Activated T-cell treated with anti-CD3 and anti-CD28 coated beads for 24 hours (primary cell): ENCODE measurements around the gene CCDC92.

Source experiments
- DNase-seq: peaks from one replicate; pipeline ENCODE4 v3.0.0-alpha.2; 2020; ENCODE audit warnings: low read depth

The CCDC92 gene

GRCh38 chr12:123910057-123910456 is 62.6 kb downstream of the CCDC92 start:
- no peak for DNase-seq

- no peak for DNase-seq
Observed at GRCh38 chr12:123908884-123909725, 63.5 kb downstream of the CCDC92 start.

- no peak for DNase-seq
Observed at GRCh38 chr12:123907726-123908476, 64.7 kb downstream of the CCDC92 start.

GRCh38 chr12:123906711-123907420 is 65.8 kb downstream of the CCDC92 start:
- DNase-seq = no peak

GRCh38 chr12:123905319-123905925 is 67.2 kb downstream of the CCDC92 start:
- DNase-seq = peak; percentile 68

- DNase-seq = no peak
Observed at GRCh38 chr12:123903301-123904065, 69.1 kb downstream of the CCDC92 start.

- DNase-seq = no peak
Observed at GRCh38 chr12:123902821-123903220, 69.8 kb downstream of the CCDC92 start.

- DNase-seq = no peak
Observed at GRCh38 chr12:123900871-123901376, 71.7 kb downstream of the CCDC92 start.

- DNase-seq = no peak
Observed at GRCh38 chr12:123899368-123899767, 73.3 kb downstream of the CCDC92 start.

GRCh38 chr12:123898673-123899072 is 74.0 kb downstream of the CCDC92 start:
- DNase-seq = no peak

- no peak for DNase-seq
Observed at GRCh38 chr12:123897221-123897620, 75.4 kb downstream of the CCDC92 start.

- DNase-seq = no peak
Observed at GRCh38 chr12:123896767-123897166, 75.9 kb downstream of the CCDC92 start.

GRCh38 chr12:123895451-123895850 is 77.2 kb downstream of the CCDC92 start:
- no peak for DNase-seq

GRCh38 chr12:123894823-123895345 is 77.7 kb downstream of the CCDC92 start:
- DNase-seq = no peak

- no peak for DNase-seq
Observed at GRCh38 chr12:123893276-123893675, 79.4 kb downstream of the CCDC92 start.

GRCh38 chr12:123892853-123893252 is 79.8 kb downstream of the CCDC92 start:
- DNase-seq = no peak

GRCh38 chr12:123892180-123892559 is 80.5 kb downstream of the CCDC92 start:
- DNase-seq = no peak

GRCh38 chr12:123891516-123892179 is 81.0 kb downstream of the CCDC92 start:
- DNase-seq = no peak

GRCh38 chr12:123891011-123891410 is 81.6 kb downstream of the CCDC92 start:
- DNase-seq = no peak

- DNase-seq = no peak
Observed at GRCh38 chr12:123890536-123890902, 82.1 kb downstream of the CCDC92 start.
